ENCODE measurements around the gene GPR132. TPM values are rescaled to one million over a fixed set of nuclear protein-coding genes. Genes with fewer than 3 reads are reported as not detected.

GPR132 gene
- total and polyA plus RNA-seq, 2 of the 13 experiments (the other 11 are each of a cell fraction or from before 2014, with no cell fraction given), result not detected

DNA sequence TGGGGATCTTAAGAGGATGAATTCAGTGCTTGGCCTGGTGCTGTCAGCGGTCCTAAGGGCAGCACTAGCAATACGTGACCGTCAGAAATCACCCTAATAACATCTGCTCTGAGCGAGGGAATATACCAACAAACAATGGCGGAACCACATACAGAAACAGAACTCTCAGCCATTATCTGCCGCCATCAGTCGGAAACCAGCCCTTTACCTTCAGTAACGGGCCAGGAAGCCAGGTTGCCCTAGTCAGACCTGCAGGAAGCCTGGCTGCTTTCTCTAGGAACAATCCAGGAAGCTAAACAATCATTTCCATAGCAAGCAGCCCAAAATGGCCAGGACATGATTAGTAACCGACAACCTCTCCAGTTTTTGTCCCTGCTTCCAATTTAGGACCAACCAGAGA lies 50.0 kb downstream of the GPR132 start:
- Histone ChIP-seq H3K4me2 (ENCODE audit: low read depth, low read length) (no peak overlapping the region), H2AFZ (ENCODE audit: low read length) (no peak overlapping the region), H3K4me1 (ENCODE audit: insufficient read depth, low read length) (peaks cover 62% of the 10 kb centered on the region), H4K20me1 (ENCODE audit: insufficient read depth, low read length) (peaks cover 32% of the 10 kb centered on the region), H3K27ac (ENCODE audit: extremely low read length, insufficient read depth, low read length) (no peak overlapping the region), H3K27me3 (ENCODE audit: control insufficient read depth in 1 of 2, insufficient read depth in 2 of 2, low read length in 2 of 2) (no peaks in the 10 kb centered on the region; a peak in 1 of 5 replicates), H3K36me3 (replicated peaks in 1 of 2; ENCODE audit: control insufficient read depth in 1 of 2, insufficient read depth in 2 of 2, low read length in 2 of 2) (peaks cover 13 to 21% of the 10 kb centered on the region in 2 experiments; a peak in 4 of 5 replicates), H3K9me3 (ENCODE audit: low read length) (no peaks in the 10 kb centered on the region), H3K9ac (ENCODE audit: insufficient read depth, low read depth, low read length) (no peak overlapping the region), H3K79me2 (ENCODE audit: insufficient read depth, low read length) (peaks cover 87% of the 10 kb centered on the region), H3K4me3 (replicated peaks in 1 of 3; ENCODE audit: insufficient read depth in 1 of 3, low read depth in 2 of 3, low read length in 3 of 3) (no peak overlapping the region)
- in situ Hi-C loops (cut with HindIII; ENCODE audit: extremely low pct_ligation_motif_present, low pct_unique_long_range_greater_than_20kb) (no loop called here), intact Hi-C loops (cut with micrococcal nuclease; ENCODE audit: unreplicated experiment) (no loop called here)
- CTCF ChIA-PET (ENCODE audit: low intra/inter-chr PET ratio, low total read pairs), result no interaction called here
- TF ChIP-seq NCOR1 (IDR thresholded peaks at IDR 0.05; ENCODE audit: borderline replicate concordance, low read length) (no peak), CCAR2 (optimal IDR thresholded peaks at IDR 0.05; ENCODE audit: low read depth, low read length) (no peak), NFE2L2 (IDR thresholded peaks at IDR 0.05; ENCODE audit: low read length) (no peak), ZNF224 (CRISPR knock-in tag; IDR thresholded peaks at IDR 0.05) (no peak), ZNF253 (CRISPR knock-in tag; IDR thresholded peaks at IDR 0.05; ENCODE audit: borderline replicate concordance) (no peak), MEF2D (CRISPR knock-in tag; IDR thresholded peaks at IDR 0.05) (no peak), KLF6 (CRISPR knock-in tag; IDR thresholded peaks at IDR 0.05) (no peak), RXRA (CRISPR knock-in tag; IDR thresholded peaks at IDR 0.05) (no peak), CC2D1A (CRISPR knock-in tag; IDR thresholded peaks at IDR 0.05) (no peak), SRSF1 (optimal IDR thresholded peaks at IDR 0.05; ENCODE audit: low read depth, low read length) (no peak), WIZ (CRISPR knock-in tag; IDR thresholded peaks at IDR 0.05) (no peak), RAD21 (CRISPR knock-in tag; IDR thresholded peaks at IDR 0.05) (no peak)
- TF ChIP-seq, protein P1, sequence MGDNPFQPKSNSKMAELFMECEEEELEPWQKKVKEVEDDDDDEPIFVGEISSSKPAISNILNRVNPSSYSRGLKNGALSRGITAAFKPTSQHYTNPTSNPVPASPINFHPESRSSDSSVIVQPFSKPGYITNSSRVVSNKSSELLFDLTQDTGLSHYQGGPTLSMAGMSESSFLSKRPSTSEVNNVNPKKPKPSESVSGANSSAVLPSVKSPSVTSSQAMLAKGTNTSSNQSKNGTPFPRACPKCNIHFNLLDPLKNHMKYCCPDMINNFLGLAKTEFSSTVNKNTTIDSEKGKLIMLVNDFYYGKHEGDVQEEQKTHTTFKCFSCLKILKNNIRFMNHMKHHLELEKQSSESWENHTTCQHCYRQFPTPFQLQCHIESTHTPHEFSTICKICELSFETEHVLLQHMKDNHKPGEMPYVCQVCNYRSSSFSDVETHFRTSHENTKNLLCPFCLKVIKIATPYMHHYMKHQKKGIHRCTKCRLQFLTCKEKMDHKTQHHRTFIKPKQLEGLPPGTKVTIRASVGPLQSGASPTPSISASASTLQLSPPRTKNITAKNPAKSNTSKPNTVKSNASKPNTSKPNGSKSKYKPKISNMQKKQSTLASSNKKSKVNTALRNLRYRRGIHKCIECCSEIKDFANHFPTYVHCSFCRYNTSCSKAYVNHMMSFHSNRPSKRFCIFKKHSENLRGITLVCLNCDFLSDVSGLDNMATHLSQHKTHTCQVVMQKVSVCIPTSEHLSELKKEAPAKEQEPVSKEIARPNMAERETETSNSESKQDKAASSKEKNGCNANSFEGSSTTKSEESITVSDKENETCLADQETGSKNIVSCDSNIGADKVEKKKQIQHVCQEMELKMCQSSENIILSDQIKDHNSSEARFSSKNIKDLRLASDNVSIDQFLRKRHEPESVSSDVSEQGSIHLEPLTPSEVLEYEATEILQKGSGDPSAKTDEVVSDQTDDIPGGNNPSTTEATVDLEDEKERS (CRISPR knock-in tag; IDR thresholded peaks at IDR 0.05), result no peak
- TF ChIP-seq, protein P2, sequence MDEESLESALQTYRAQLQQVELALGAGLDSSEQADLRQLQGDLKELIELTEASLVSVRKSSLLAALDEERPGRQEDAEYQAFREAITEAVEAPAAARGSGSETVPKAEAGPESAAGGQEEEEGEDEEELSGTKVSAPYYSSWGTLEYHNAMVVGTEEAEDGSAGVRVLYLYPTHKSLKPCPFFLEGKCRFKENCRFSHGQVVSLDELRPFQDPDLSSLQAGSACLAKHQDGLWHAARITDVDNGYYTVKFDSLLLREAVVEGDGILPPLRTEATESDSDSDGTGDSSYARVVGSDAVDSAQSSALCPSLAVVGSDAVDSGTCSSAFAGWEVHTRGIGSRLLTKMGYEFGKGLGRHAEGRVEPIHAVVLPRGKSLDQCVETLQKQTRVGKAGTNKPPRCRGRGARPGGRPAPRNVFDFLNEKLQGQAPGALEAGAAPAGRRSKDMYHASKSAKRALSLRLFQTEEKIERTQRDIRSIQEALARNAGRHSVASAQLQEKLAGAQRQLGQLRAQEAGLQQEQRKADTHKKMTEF (CRISPR knock-in tag; IDR thresholded peaks at IDR 0.05), result no peak
- TF ChIP-seq, protein P3, sequence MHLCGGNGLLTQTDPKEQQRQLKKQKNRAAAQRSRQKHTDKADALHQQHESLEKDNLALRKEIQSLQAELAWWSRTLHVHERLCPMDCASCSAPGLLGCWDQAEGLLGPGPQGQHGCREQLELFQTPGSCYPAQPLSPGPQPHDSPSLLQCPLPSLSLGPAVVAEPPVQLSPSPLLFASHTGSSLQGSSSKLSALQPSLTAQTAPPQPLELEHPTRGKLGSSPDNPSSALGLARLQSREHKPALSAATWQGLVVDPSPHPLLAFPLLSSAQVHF (CRISPR knock-in tag; IDR thresholded peaks at IDR 0.05), result no peak
- BruUV-seq (replicated peaks), result no TSS peak
- FAIRE-seq, result no peak
- no peak for ATAC-seq
- no peak for DNase-seq (ENCODE audit: low spot score)
- 95% methylated on average over 9 of the region's 9 CpGs for WGBS (ENCODE audit: low lambda C conversion rate)
- POLR2A ChIA-PET, result no interaction called here

Data from HepG2 (cell line).